SIG-M5 (cell line): Measurements from ENCODE around the gene EMP1.

Experiments
- DNase-seq: peaks from one replicate; lab custom pipeline; 2025; lab: John Stamatoyannopoulos, UW

The EMP1 gene

GRCh38 chr12:13173012-13173932 lies 23.3 kb upstream of the EMP1 start:
- DNase-seq, result no peak

GRCh38 chr12:13175499-13175898 lies 21.0 kb upstream of the EMP1 start:
- DNase-seq, result no peak

- no peak for DNase-seq
These were observed 20.3 kb upstream of the EMP1 start for GRCh38 chr12:13176256-13176655.

- DNase-seq, result no peak
These were observed 19.2 kb upstream of the EMP1 start for GRCh38 chr12:13177373-13177772.

- DNase-seq, result no peak
These were observed 18.6 kb upstream of the EMP1 start for GRCh38 chr12:13177906-13178305.

- DNase-seq, result no peak
These were observed 17.8 kb upstream of the EMP1 start for GRCh38 chr12:13178568-13179210.

- no peak for DNase-seq
These were observed 17.1 kb upstream of the EMP1 start for GRCh38 chr12:13179211-13180074.

- DNase-seq, result no peak
These were observed 15.0 kb upstream of the EMP1 start for GRCh38 chr12:13181375-13182070.

- DNase-seq, result no peak
These were observed 13.6 kb upstream of the EMP1 start for GRCh38 chr12:13182881-13183280.

- DNase-seq, result no peak
These were observed 12.9 kb upstream of the EMP1 start for GRCh38 chr12:13183620-13184019.

GRCh38 chr12:13186302-13186701 lies 10.2 kb upstream of the EMP1 start:
- no peak for DNase-seq

- no peak for DNase-seq
These were observed 9.1 kb upstream of the EMP1 start for GRCh38 chr12:13187399-13187798.

- DNase-seq, result no peak
These were observed 7.3 kb upstream of the EMP1 start for GRCh38 chr12:13189264-13189663.

GRCh38 chr12:13190275-13190674 lies 6.3 kb upstream of the EMP1 start:
- no peak for DNase-seq

- DNase-seq, result no peak
These were observed 3.8 kb upstream of the EMP1 start for GRCh38 chr12:13192719-13193118.

GRCh38 chr12:13193505-13194231 lies 2.9 kb upstream of the EMP1 start:
- no peak for DNase-seq

GRCh38 chr12:13194401-13195110 lies 2.0 kb upstream of the EMP1 start:
- DNase-seq, result no peak

GRCh38 chr12:13195250-13195649 lies 1.3 kb upstream of the EMP1 start:
- DNase-seq, result no peak

- DNase-seq, result no peak
These were observed 769 bp upstream of the EMP1 start for GRCh38 chr12:13195785-13196129.

GRCh38 chr12:13197032-13197431 lies 506 bp downstream of the EMP1 start:
- no peak for DNase-seq
